GM12878 (cell line): Measurements from ENCODE around the gene NDST4. TPM values are rescaled to one million over a fixed set of nuclear protein-coding genes. Genes with fewer than 3 reads are reported as not detected.

Experiments
- CHD2 ChIP-seq: IDR thresholded peaks from 2 replicates; pipeline ENCODE4 v1.6.1; 2011; ENCODE audit warnings: low read depth, low read length, improper control_type of control experiment, borderline replicate concordance
- RUNX3 ChIP-seq: IDR thresholded peaks from 2 replicates; pipeline ENCODE4 v1.6.1; 2012; ENCODE audit warnings: low read length, inconsistent platforms
- SKIL ChIP-seq: fragments of 450-650 bp; IDR thresholded peaks from 2 replicates; pipeline ENCODE4 v1.6.1; 2017; ENCODE audit warnings: mild to moderate bottlenecking, low read depth, inconsistent platforms; ENCODE audit not compliant: poor library complexity, severe bottlenecking
- SPI1 ChIP-seq: IDR thresholded peaks from 2 replicates; pipeline ENCODE4 v1.6.1; 2011; ENCODE audit warnings: low read depth, mild to moderate bottlenecking, low read length, moderate library complexity, borderline replicate concordance; ENCODE audit not compliant: insufficient read depth
- ZNF274 ChIP-seq: IDR thresholded peaks from one replicate; pipeline ENCODE4 v1.8.0; 2011; ENCODE audit not compliant: insufficient read length, insufficient read depth
- ZNF687 ChIP-seq: fragments of 450-650 bp; IDR thresholded peaks from 2 replicates; pipeline ENCODE4 v1.6.1; 2017; ENCODE audit warnings: mild to moderate bottlenecking, moderate library complexity
- polyA plus RNA-seq, 11 experiments: library from polyadenylated mRNA; depleted of rRNA in 4 of 11; unstranded in 6 of 11; stranded (reverse) in 5 of 11; fragments of >200 nt; fragmentation: Nextera tagmentation in 4 of 11; fragmentation: Illumina TruSeq in 1 of 11; extraction: Ambion mirVana in 4 of 11; extraction: Trizol in 1 of 11; gene quantifications; 1 replicate in 1 of 11; 2 replicates in 10 of 11; pipeline versions ENCODE4 v1.2.1 to v1.2.3, GENCODE V29; 2011 to 2016; ENCODE audit warnings: inconsistent platforms in 2 of 11, missing spikeins in 2 of 11, low read depth in 1 of 11
- total RNA-seq, 4 experiments: library from RNA; depleted of rRNA in 3 of 4; stranded (reverse); fragments of >200 nt in 3 of 4; fragmentation: Illumina TruSeq in 1 of 4; extraction: Trizol in 1 of 4; gene quantifications; 2 replicates each; pipeline versions ENCODE4 v1.2.1 to v1.2.3, GENCODE V29; 2013 to 2021

NDST4 gene
- total and polyA plus RNA-seq, 10 of the 15 experiments (the other 5 are each of a cell fraction or from before 2014, with no cell fraction given), result 0.04 to 0.11 (median 0.07) TPM; not detected in 6

GRCh38 chr4:114866901-114867670 is 246.3 kb downstream of the NDST4 start (continued):
- peak; percentile 67 for TF ChIP-seq RUNX3
- no peak for TF ChIP-seq ZNF274
- no peak for TF ChIP-seq SKIL
- no peak for TF ChIP-seq SPI1
- no peak for TF ChIP-seq ZNF687
- TF ChIP-seq CHD2, result no peak
- TF ChIP-seq, all 136 proteins: peak for 4
